SH-SY5Y (cell line): ENCODE measurements around the gene AFF3.

Source experiments
- GATA2 ChIP-seq: IDR thresholded peaks from 2 replicates; pipeline ENCODE4 v1.6.1; 2011; ENCODE audit warnings: mild to moderate bottlenecking, low read depth, low read length
- GATA3 ChIP-seq: IDR thresholded peaks from 2 replicates; pipeline ENCODE4 v1.6.1; 2011; ENCODE audit warnings: low read depth, mild to moderate bottlenecking, low read length, moderate library complexity

GRCh38 chr2:100057901-100058261 lies 84.5 kb downstream of the AFF3 start:
- TF ChIP-seq GATA2 (no peak), GATA3 (no peak)
